ENCODE data around the gene CAV3.

CAV3 gene

DNA sequence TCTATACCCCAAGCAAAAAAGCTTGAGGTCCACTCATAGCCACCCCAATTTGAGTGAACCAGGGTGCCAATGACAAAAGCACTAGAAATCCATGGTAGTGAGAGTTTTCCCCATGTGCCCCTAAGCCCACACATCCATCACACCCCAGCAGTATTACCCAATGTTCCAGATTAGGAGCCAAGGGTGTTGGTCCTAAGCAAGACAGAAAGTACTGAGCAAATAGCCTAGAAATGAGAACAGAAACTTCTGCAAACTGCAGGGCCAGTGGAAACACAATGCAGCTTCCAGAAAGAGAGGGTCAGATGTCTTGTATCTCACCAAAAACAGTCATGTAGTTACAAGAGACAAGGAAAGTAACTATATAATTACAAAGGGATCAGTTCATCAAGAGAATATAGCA lies 46.7 kb downstream of the CAV3 start:
- Histone ChIP-seq H3K9me3 (ENCODE audit: low read length) (no peaks in the 10 kb centered on the region), H3K27me3 (ENCODE audit: control insufficient read depth in 1 of 2, insufficient read depth in 2 of 2, low read length in 2 of 2) (no peaks in the 10 kb centered on the region), H3K4me3 (ENCODE audit: low read depth in 1 of 2, low read length in 2 of 2) (no peak overlapping the region), H3K36me3 (ENCODE audit: insufficient read depth, low read length) (no peaks in the 10 kb centered on the region), H3K4me1 (ENCODE audit: insufficient read depth, low read length) (no peaks in the 10 kb centered on the region), H3K9ac (ENCODE audit: low read length) (no peak overlapping the region), H3K27ac (ENCODE audit: low read depth, low read length) (no peak overlapping the region)

GRCh38 chr3:8784676-8785435 lies 51.3 kb downstream of the CAV3 start:
- Histone ChIP-seq H3K27me3 (ENCODE audit: control insufficient read depth in 1 of 2, insufficient read depth in 2 of 2, low read length in 2 of 2) (no peaks in the 10 kb centered on the region), H3K9ac (ENCODE audit: low read length) (no peak overlapping the region), H3K27ac (ENCODE audit: low read depth, low read length) (no peak overlapping the region), H3K36me3 (ENCODE audit: insufficient read depth, low read length) (no peaks in the 10 kb centered on the region), H3K4me1 (ENCODE audit: insufficient read depth, low read length) (no peaks in the 10 kb centered on the region), H3K9me3 (ENCODE audit: low read length) (no peaks in the 10 kb centered on the region), H3K4me3 (ENCODE audit: low read depth in 1 of 2, low read length in 2 of 2) (no peak overlapping the region)

DNA sequence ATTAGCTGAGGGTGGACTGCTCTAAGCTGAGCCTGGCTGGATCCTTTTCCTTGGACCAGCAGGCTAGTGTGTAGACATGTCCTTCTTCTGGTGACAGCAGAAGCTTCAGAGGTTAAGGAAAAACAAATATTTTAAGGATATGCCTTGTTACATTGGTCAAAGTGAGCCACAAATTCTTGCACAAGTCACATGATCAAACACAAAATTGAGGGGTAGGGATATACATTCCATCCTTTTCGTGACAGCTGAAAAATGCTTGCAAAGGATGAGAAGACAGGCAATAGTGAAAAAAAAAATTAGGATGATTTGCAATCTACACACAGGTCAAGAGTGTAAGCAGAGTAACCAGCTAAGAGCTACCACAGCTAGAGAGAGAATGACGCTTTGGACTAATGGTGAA lies 56.9 kb downstream of the CAV3 start:
- Histone ChIP-seq H3K4me3 (ENCODE audit: low read depth in 1 of 2, low read length in 2 of 2) (no peak overlapping the region), H3K9me3 (ENCODE audit: low read length) (no peaks in the 10 kb centered on the region), H3K27ac (ENCODE audit: low read depth, low read length) (no peak overlapping the region), H3K36me3 (ENCODE audit: insufficient read depth, low read length) (no peaks in the 10 kb centered on the region), H3K9ac (ENCODE audit: low read length) (no peak overlapping the region), H3K4me1 (ENCODE audit: insufficient read depth, low read length) (no peaks in the 10 kb centered on the region), H3K27me3 (ENCODE audit: control insufficient read depth in 1 of 2, insufficient read depth in 2 of 2, low read length in 2 of 2) (no peaks in the 10 kb centered on the region)

- Histone ChIP-seq H3K27ac (ENCODE audit: low read depth, low read length) (no peak overlapping the region), H3K36me3 (ENCODE audit: insufficient read depth, low read length) (no peaks in the 10 kb centered on the region), H3K9me3 (ENCODE audit: low read length) (no peaks in the 10 kb centered on the region), H3K9ac (ENCODE audit: low read length) (no peak overlapping the region), H3K4me1 (ENCODE audit: insufficient read depth, low read length) (no peaks in the 10 kb centered on the region), H3K4me3 (ENCODE audit: low read depth in 1 of 2, low read length in 2 of 2) (no peak overlapping the region), H3K27me3 (ENCODE audit: control insufficient read depth in 1 of 2, insufficient read depth in 2 of 2, low read length in 2 of 2) (no peaks in the 10 kb centered on the region)
Observed at GRCh38 chr3:8793242-8793641, 59.6 kb downstream of the CAV3 start.

- no peak overlapping the region for H3K27ac ChIP-seq (ENCODE audit: low read depth, low read length)
- H3K4me3 ChIP-seq (ENCODE audit: low read depth in 1 of 2, low read length in 2 of 2), result no peak overlapping the region
- no peaks in the 10 kb centered on the region for H3K4me1 ChIP-seq (ENCODE audit: insufficient read depth, low read length)
- no peak overlapping the region for H3K9ac ChIP-seq (ENCODE audit: low read length)
- no peaks in the 10 kb centered on the region for H3K36me3 ChIP-seq (ENCODE audit: insufficient read depth, low read length)
- no peaks in the 10 kb centered on the region for H3K27me3 ChIP-seq (ENCODE audit: control insufficient read depth in 1 of 2, insufficient read depth in 2 of 2, low read length in 2 of 2)
- no peaks in the 10 kb centered on the region for H3K9me3 ChIP-seq (ENCODE audit: low read length)
Observed at GRCh38 chr3:8794247-8794646, 60.6 kb downstream of the CAV3 start.

Measured in muscle layer of colon (tissue), 2 donors.